Esophagus squamous epithelium (tissue), 5 donors: ENCODE measurements around the gene RPRD1A. TPM values are rescaled to one million over a fixed set of nuclear protein-coding genes. Genes with fewer than 3 reads are reported as not detected.
"Not testable (repeated sequence)": the region's sequence is repeated elsewhere in the genome, so short reads cannot be mapped to it uniquely, and the experiment has no call there.

Source experiments
- DNase-seq: peaks from one replicate; lab custom pipeline; 2025; lab: John Stamatoyannopoulos, UW
- H3K27ac ChIP-seq, 4 donors: fragments of 200-600 bp; sonication (generic); one replicate each; pipeline ENCODE4 v1.5.1; 2016 to 2019; ENCODE audit warnings: mild to moderate bottlenecking in 1 of 4
- H3K27me3 ChIP-seq, 4 donors: fragments of 200-600 bp; sonication (generic); 1 replicate in 3 of 4; 2 replicates in 1 of 4; pipeline versions ENCODE4 v1.5.1 to v1.6.0; 2017 to 2021; ENCODE audit warnings: antibody characterized with exemption in 1 of 4
- H3K36me3 ChIP-seq, 3 donors: fragments of 200-600 bp; sonication (generic); one replicate each; pipeline ENCODE4 v1.5.1; 2016 to 2019
- H3K4me1 ChIP-seq, 3 donors: fragments of 200-600 bp; sonication (generic); one replicate each; pipeline ENCODE4 v1.5.1; 2017 to 2019
- H3K4me3 ChIP-seq, 4 donors: fragments of 200-600 bp; sonication (generic); 1 replicate in 3 of 4; 2 replicates in 1 of 4; pipeline ENCODE4 v1.5.1; 2016 to 2019; ENCODE audit warnings: mild to moderate bottlenecking in 2 of 4, moderate library complexity in 1 of 4
- H3K9me3 ChIP-seq, 3 donors: fragments of 200-600 bp; sonication (generic); one replicate each; pipeline ENCODE4 v1.5.1; 2016 to 2019
- POLR2A ChIP-seq, 4 donors: fragments of 450-650 bp; IDR thresholded peaks; one replicate each; pipeline ENCODE4 v1.6.1; 2017; ENCODE audit warnings: antibody characterized with exemption in 4 of 4, mild to moderate bottlenecking in 4 of 4, moderate library complexity in 3 of 4
- WGBS, 2 donors: methylation state at CpG; one replicate each; pipeline ENCODE4 v1.1.5; 2018; 5-methylcytosine and 5-hydroxymethylcytosine counted together
- intact Hi-C: fragments of 100-400 bp; cut with DNase I; formaldehyde crosslinking; loops from one replicate; pipeline ENCODE4 v1.15.0; 2022
- total RNA-seq, 4 donors: library from RNA; depleted of rRNA; stranded (reverse); fragments of >200 nt; gene quantifications; one replicate each; pipeline ENCODE4 v1.1.0, GENCODE V29; 2016
- TF ChIP-seq, protein P1 (sequence below), 6 experiments: fragments of 450-650 bp in 4 of 6; fragments of 200-600 bp in 2 of 6; sonication (generic) in 2 of 6; IDR thresholded peaks; one replicate each; pipeline ENCODE4 v1.5.1; 2016 to 2019; ENCODE audit warnings: antibody characterized with exemption in 6 of 6, mild to moderate bottlenecking in 4 of 6, moderate library complexity in 4 of 6
- donor health status: DM: yes; HTN: yes; CAD: no.

Gene RPRD1A
- total RNA-seq, 4 donors from 2014 or later: 30.3 to 54.1 (median 51.1) TPM

GRCh38 chr18:36066686-36067054, 689 bp downstream of the RPRD1A start:
- peaks cover 7 to 24% (median 9%) of the 10 kb centered on the region in 3 donors for H3K4me1 ChIP-seq

DNA sequence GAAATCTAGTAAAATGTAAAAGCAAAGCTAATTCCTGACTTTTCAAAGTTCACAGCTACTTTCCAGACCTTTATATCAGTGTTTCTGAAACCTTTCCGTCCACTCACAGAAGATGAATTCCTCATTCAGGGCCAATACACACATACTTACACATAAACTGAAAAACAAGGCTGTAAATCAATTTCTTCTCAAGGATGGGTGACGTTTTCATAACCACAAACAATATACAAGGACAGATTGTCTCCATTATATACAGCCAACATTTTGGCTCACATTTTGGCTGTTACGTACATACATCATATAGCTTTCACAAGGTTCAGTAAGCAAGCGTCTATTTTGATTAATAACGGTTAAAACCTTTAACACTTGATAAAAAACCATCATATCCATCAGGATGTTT, 1.4 kb downstream of the RPRD1A start:
- no peak for TF ChIP-seq POLR2A (IDR thresholded peaks at IDR 0.05)
- TF ChIP-seq, protein P1, sequence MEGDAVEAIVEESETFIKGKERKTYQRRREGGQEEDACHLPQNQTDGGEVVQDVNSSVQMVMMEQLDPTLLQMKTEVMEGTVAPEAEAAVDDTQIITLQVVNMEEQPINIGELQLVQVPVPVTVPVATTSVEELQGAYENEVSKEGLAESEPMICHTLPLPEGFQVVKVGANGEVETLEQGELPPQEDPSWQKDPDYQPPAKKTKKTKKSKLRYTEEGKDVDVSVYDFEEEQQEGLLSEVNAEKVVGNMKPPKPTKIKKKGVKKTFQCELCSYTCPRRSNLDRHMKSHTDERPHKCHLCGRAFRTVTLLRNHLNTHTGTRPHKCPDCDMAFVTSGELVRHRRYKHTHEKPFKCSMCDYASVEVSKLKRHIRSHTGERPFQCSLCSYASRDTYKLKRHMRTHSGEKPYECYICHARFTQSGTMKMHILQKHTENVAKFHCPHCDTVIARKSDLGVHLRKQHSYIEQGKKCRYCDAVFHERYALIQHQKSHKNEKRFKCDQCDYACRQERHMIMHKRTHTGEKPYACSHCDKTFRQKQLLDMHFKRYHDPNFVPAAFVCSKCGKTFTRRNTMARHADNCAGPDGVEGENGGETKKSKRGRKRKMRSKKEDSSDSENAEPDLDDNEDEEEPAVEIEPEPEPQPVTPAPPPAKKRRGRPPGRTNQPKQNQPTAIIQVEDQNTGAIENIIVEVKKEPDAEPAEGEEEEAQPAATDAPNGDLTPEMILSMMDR (IDR thresholded peaks at IDR 0.05): no peak
- WGBS, 2 donors: 22 to 39% methylated on average over 5 of the region's 5 CpGs
- H3K4me1 ChIP-seq: peaks cover 7 to 24% (median 9%) of the 10 kb centered on the region in 3 donors
- intact Hi-C loops: no loop called here
- peaks cover 0 to 5% (median 0%) of the 10 kb centered on the region in 3 donors for H3K36me3 ChIP-seq
- no peaks in the 10 kb centered on the region for H3K9me3 ChIP-seq
- H3K4me3 ChIP-seq: peak overlapping the region; percentile 60 to 97 (median 86)
- H3K27me3 ChIP-seq: peaks cover 0 to 5% (median 0%) of the 10 kb centered on the region in 4 donors
- no peak for DNase-seq
- peak overlapping the region in 1 of 4 donors; percentile 96 for H3K27ac ChIP-seq

More at GRCh38 chr18:36066686-36067054, 689 bp downstream of the RPRD1A start:
- Histone ChIP-seq H3K27me3 (peaks cover 0 to 5% (median 0%) of the 10 kb centered on the region in 4 donors), H3K4me3 (peak overlapping the region; percentile 60 to 97 (median 86)), H3K36me3 (peaks cover 0 to 5% (median 0%) of the 10 kb centered on the region in 3 donors), H3K9me3 (no peaks in the 10 kb centered on the region), H3K27ac (peak overlapping the region; percentile 86 to 96 (median 94))
- no peak for TF ChIP-seq POLR2A (IDR thresholded peaks at IDR 0.05)
- TF ChIP-seq, protein P1 (IDR thresholded peaks at IDR 0.05): no peak
- 0 to 2% methylated on average over 5 of the region's 5 CpGs for whole genome bisulfite sequencing, 2 donors
- intact Hi-C loops: no loop called here
- no peak for DNase-seq

GRCh38 chr18:36064809-36065079, 2.6 kb downstream of the RPRD1A start:
- H3K4me1 ChIP-seq: peaks cover 7 to 24% (median 9%) of the 10 kb centered on the region in 3 donors
- DNase-seq, intact Hi-C loops, H3K27ac ChIP-seq, H3K4me3 ChIP-seq, H3K9me3 ChIP-seq, H3K36me3 ChIP-seq, H3K27me3 ChIP-seq: not testable (repeated sequence)
- 89 to 95% methylated on average over 6 to 9 of the region's 9 CpGs for WGBS, 2 donors

GRCh38 chr18:36064027-36064808, 3.1 kb downstream of the RPRD1A start:
- no peak for DNase-seq

GRCh38 chr18:36058674-36059073, 8.7 kb downstream of the RPRD1A start:
- TF ChIP-seq, protein P1 (IDR thresholded peaks at IDR 0.05): no peak
- no peak for TF ChIP-seq POLR2A (IDR thresholded peaks at IDR 0.05)
- Histone ChIP-seq H3K9me3 (no peaks in the 10 kb centered on the region), H3K27me3 (no peaks in the 10 kb centered on the region), H3K4me1 (no peaks in the 10 kb centered on the region), H3K27ac (no peak overlapping the region), H3K36me3 (no peaks in the 10 kb centered on the region), H3K4me3 (no peak overlapping the region)
- DNase-seq: no peak
- intact Hi-C loops: no loop called here
- WGBS, 2 donors: 92 to 93% methylated on average over 3 of the region's 3 CpGs

More at GRCh38 chr18:36064027-36064808, 3.1 kb downstream of the RPRD1A start:
- Histone ChIP-seq H3K27ac (no peak overlapping the region), H3K4me3 (no peak overlapping the region), H3K36me3 (peaks cover 0 to 5% (median 0%) of the 10 kb centered on the region in 3 donors), H3K4me1 (peaks cover 7 to 24% (median 9%) of the 10 kb centered on the region in 3 donors), H3K9me3 (no peaks in the 10 kb centered on the region), H3K27me3 (no peaks in the 10 kb centered on the region)
- WGBS, 2 donors: 96 to 97% methylated on average over 13 to 27 of the region's 31 CpGs
- TF ChIP-seq, protein P1 (IDR thresholded peaks at IDR 0.05): no peak
- TF ChIP-seq POLR2A (IDR thresholded peaks at IDR 0.05): no peak
- intact Hi-C loops: no loop called here
